Stimulated activated CD4-positive, alpha-beta T cell treated with anti-CD3 and anti-CD28 coated beads, Interleukin-1b, Interleukin-23, amount 100 ng/mL, for 48 hours (primary cell): ENCODE results near the gene PTBP3.
"Not testable (repeated sequence)": the region's sequence is repeated elsewhere in the genome, so short reads cannot be mapped to it uniquely, and the experiment has no call there.

Source experiments
- DNase-seq: peaks from one replicate; pipeline ENCODE4 v3.0.0-alpha.2; 2020

Gene PTBP3

DNA sequence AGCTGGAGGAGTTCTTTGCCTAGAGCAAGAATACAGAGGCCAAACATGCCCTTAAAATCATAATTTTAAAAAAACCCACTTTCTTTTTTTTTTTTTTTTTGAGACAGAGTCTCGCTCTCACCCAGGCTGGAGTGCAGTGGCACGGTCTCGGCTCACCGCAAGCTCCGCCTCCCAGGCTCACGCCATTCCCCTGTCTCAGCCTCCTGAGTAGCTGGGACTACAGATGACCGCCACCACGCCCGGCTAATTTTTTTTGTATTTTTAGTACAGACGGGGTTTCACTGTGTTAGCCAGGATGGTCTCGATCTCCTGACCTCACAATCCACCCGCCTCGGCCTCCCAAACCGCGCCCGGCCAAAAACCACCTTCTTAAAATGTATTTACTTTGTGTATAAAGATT, 66.3 kb downstream of the PTBP3 start:
- not testable (repeated sequence) for DNase-seq

DNA sequence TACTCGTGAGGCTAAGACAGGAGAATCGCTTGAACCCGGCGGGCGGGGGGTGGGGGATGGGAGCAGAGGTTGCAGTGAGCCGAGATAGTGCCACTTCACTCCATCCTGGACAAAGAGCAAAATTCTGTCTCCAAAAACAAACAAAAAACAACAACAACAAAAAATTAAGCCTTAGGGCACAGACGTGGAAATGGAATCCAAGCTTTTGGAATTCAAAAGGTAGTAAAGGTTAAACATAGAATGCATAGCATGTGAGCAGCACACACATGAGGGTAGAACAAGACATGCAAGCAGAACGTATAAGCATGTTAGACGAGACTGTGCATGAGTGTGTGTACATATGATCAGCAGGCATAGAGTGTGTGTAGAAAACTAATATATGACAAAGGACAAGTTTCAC, 68.0 kb downstream of the PTBP3 start:
- no peak for DNase-seq

DNA sequence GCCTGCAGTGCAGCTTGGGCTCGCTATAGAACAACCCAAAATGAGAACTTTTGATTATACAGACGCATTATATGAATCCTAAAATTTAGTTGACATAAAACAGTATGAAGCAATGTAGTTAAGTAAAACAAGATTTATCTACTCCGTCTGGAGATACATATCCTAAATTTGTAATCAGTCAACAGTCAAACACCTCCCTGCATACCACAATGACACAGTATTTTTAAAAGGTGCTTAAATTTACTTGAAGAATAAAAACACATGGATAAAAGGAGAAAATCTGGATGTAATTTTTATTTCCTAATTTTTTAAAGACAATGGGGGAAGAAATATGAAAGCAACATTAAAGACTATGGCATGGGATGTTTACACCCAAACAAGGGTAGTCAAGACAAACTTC, 70.8 kb downstream of the PTBP3 start:
- no peak for DNase-seq

DNA sequence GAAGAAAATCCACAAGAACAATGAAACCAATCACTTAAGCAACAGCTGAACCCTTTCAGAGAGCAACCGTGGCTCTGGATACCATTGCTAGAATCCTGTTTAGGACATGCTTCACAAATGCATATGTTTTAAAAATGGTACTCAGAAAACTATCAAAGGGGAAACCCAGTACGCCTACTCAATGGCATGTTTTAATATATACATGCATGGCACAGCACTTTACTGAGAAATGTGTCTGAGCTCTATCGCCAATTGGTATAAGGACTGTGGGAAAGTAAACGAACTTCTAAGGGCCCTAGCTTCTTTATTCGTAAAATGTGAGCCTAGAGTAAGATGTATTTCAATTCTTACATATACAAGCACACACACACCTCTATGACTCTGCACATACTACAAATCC, 72.3 kb downstream of the PTBP3 start:
- no peak for DNase-seq

DNA sequence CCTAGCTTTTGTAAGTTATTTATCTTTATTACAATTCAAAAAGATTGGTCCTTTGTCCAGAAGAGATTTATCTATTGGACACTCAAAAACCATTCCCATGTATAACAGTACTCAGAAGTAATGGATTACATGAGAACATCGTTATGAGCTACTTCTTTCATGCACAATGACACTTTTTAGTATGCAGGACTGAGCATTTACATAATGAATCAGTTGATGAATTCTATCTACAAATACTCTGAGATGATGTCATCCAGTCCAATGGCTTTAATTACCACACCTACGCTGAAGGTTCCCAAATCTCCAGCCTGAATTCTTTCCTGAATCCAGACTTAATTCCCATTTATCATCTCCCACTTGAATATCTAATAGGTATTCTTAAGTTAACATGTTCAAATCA, 75.3 kb downstream of the PTBP3 start:
- DNase-seq, result no peak

DNA sequence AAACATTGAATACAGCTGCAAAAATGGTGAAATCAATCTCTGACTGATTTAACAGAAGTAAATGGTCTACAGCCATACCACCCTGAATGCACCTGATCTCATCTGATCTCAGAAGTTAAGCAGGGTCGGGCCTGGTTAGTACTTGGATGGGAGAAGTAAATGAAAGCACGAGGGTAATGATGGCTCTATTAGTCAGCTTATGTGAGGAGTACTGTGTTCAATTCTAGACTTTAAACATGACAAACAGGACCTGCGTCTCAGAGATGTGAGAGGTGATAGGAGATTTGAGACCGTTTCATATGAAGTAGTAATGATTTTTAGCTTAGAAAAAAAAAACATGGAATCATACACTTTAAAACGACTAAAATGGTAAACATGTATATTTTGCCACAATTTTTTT, 81.2 kb downstream of the PTBP3 start:
- DNase-seq, result peak; percentile 11

DNA sequence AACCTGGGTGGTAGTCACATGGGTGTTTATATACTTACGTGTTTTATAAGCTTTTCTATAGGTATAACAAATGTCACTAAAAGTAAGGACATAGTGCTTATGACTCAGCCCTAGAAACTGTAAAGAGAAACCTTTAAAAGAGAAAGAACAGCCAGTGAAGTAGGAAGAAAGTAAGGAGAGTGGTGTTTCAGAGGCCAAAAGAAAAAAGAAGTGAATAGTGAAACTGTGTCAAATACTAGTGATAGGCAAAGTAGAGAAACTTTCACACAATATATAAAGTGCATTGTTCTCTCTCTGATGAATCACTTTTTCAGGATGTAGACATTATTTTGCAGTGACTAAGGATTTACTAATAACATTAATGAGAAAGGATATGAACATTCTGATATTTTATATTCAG, 84.1 kb downstream of the PTBP3 start:
- no peak for DNase-seq

DNA sequence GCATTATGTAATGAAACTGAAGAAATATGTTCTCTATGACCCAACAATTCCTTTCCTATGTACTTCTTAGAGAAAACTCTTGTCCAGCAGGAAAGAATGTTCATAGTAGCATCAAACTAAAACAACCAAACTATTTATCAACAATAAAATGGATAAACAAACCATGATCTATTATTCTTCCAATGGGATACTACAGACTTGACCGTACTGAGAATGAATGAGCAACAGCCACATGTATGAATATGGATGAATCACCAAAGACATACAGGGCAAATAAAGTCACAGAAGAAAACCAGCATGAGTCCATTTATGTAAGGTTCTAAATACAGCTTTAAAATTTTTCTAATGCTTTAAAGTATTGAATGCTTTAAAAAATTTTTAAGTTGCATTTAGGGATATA, 84.7 kb downstream of the PTBP3 start:
- no peak for DNase-seq

DNA sequence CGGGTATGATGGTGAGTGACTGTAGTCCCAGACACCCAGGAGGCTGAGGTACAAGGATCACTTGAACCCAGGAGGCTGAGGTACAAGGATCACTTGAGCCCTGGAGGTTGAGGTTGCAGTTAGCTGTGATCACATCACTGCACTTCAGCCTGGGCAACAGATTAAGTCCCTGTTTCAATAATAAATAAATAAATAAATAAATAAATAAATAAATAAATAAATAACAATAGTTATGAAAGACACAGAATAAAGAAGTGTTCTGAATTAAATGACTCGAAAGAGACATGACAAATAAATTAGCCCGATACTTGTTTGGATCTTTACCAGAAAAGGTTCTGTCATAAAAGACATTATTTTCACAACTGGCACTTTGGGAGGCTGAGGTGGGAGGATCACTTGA, 86.3 kb downstream of the PTBP3 start:
- no peak for DNase-seq

DNA sequence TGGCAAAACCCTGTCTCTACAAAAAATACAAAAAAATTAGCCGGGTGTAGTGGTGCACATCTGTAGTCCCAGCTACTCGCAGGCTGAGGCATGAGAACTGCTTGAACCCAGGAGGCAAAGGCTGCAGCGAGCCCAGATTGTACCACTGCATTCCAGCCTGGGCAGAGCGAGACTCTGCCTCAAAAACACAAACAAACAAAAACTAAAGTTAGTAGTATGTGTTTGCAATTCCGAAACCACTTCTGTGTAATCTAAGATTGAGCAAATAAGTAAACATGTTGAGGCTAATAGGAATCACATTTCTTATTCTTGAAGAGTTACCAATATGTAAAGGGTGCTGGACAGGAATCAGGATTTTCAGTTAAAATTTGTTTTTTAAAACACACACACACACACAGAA, 88.3 kb downstream of the PTBP3 start:
- no peak for DNase-seq

DNA sequence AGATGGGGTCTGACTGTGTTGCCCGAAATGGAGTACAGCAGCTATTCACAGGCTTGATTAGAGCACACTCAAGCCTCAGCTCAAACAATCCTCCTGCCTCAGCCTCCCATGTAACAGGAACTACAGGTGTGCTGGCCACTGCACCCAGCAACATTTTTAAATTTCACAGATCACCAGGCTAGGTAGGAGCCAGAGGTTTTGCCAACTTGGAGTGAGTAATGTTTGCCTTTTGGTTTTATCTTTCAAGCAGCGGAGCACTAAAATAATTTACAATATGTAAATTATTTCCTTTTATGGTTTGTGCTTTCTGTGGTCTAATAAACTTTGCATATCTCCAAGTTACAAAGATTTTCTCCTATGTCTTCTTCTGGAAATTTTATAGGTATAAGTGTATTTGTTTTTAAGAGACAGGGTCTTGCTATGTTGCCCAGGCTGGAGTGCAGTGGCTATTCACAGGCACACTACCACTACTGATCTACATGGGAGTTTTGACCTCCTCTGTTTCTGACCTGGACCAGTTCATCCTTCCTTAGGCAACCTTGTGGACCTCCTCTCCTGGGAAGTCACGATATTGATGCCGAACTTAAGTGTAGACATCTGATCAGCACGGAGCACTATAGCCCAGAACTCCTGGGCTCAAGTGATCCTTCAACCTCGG, 91.1 kb downstream of the PTBP3 start:
- DNase-seq, result no peak

DNA sequence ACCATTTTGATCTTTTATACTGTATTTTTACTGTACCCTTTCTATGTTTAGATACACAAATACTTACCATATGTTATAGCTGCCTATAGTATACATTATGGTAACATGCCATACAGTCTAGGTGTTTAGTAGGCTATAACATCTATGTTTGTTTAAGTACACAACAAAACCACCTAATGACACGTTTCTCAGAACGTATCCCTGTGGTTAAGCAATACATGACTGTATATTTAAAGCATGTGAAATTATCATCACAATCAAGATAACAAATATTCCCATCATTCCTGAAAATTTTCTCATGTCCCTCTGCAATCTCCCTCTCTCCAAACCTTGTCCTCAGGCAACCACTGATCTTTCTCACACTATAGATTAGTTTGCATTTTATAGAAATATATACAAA, 91.9 kb downstream of the PTBP3 start:
- DNase-seq, result no peak

DNA sequence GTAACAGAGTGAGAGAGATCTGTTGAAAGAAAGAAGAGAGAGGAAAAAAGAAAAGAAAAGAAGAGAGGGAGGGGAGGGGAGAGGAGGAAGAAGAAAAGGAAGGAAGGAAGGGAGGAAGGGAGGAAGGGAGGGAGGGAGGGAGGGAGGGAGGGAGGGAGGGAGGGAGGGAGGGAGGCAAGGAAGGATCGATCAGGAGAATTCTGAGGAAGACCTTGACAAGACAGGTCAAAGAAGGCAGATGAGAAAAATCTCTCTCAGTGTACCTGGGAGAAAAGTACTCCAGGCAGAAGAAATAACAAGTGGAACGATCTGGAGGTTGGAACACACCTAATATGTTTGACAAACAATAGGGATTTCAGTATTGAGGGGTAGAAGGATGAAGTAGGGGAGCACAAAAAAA, 93.7 kb downstream of the PTBP3 start:
- no peak for DNase-seq

DNA sequence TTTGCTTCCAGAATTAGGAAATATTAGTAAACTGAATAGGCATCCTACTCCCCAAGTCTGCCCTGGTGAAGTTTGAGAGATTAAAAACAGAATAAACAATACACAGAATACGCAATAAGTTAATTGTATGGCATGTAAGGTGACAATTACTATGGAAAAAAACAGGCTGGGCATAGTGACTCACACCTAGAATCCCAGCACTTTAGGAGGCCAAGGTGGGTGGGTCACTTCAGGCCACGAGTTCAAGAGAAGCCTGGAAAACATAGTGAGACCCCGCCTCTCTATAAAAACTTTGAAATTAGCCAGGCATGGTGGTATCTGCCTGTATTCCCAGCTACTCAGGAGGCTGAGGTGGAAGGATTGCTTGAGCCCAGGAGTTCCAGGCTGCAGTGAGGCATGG, 94.1 kb downstream of the PTBP3 start:
- no peak for DNase-seq

DNA sequence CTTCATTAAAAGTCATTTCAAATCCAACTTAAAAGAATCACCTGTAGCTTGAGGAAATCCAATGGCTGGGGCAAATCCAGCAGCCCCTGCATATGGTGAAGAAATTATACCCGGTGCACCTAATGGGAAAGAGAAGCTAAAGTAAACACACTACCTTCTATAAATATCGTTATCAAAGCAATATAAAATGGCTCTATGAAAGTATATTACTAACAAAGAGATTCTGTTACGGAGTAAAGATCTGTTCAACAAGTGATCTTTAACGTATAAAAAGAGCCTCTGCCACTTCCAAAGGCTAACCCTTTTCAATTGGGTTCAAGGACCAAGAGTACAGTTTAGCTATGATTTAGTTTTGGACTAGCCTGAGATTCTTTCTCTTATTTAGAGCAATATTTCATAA, 98.6 kb downstream of the PTBP3 start:
- no peak for DNase-seq

DNA sequence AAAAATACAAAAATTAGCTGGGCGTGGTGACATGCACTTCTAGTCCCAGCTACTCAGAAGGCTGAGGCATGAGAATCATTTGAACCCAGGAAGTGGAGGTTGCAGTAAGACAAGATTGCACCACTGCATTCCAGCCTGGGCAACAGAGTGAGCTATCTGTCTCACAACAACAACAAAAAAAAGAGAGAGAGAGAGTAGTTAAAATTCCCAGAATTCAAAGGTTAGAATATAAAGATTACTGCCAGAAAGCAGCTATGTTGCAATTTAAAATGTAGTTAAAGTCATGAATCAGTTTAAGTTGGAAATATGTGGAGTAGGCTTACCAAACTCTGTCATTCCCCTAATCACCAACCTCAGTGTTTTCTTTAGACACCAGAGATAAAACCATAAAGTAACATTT, 99.7 kb downstream of the PTBP3 start:
- DNase-seq, result no peak

DNA sequence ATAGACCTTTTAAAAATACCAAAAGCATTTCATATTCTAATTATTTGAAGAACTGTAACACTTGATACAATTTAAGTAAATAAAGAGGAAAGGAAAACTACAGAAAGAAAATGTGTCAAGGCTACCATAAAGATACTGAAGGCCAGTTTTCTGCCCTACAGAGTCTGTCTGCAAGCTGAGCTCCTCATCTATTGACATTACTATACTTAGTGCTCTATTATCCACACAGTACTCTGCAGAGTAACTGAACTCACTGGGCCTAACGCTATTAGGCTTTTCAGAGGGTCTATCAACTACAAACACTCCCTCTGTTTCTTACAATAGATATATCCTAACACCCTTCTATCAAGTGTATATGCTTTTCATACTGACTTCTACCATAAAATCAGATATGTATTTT, 101.2 kb downstream of the PTBP3 start:
- DNase-seq, result no peak

DNA sequence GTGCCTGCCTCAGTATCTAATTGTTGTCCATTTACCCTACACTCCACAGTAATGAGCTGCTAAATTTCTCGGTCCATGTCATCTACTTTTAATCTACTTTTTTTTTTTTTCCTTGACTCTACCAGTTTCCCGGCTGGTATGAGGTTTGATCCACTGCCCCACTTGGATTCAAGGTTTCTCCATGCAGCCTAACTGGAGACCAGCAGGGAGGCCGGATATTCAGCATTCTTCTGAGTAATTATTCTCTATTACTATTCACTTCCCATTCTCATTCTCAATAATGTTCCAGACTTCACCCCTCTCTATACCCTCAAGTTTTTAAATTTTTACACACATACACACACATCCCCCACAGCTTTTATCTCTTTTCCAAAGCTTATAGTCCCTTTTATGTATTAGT, 107.3 kb downstream of the PTBP3 start:
- DNase-seq, result no peak

DNA sequence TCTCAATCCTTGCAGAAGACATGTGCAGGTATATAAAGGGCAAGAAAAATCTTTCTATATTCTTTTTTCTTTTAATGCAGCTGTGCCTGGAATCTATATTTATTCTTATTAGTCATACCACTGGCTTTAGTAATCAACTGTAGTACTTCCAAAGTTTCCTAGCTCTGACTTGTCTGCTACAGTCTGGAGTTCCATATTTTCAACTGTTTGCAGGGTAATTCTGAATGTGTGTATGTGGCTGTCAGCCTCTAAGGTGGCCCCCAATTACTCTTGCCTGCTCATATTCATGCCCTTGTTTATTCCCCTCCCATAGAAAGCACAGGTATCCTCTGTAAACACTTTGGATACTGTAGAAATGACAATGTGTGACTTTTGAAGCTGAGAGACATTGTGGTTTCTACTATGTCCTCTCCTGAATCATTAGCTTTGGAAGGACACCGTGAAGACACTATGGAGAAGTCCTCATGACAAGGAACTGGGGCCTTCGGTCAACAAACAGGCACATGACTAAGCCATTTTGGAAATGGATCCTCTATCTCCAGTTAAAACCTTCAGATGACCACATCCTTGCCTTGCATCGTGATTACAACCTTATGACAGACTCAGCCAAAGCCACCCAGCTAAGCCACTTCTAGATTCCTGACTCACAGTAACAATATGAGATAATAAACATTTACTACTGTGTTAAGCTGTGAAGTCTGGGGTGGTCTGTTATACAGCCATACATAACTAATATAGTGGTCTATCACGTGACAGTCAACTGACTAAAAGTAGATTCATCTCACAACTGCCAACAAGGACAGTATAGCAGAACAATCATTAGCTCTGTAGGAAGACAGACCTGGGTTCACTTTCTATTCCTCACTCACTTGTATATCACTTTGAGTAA, 108.8 kb downstream of the PTBP3 start:
- no peak for DNase-seq

DNA sequence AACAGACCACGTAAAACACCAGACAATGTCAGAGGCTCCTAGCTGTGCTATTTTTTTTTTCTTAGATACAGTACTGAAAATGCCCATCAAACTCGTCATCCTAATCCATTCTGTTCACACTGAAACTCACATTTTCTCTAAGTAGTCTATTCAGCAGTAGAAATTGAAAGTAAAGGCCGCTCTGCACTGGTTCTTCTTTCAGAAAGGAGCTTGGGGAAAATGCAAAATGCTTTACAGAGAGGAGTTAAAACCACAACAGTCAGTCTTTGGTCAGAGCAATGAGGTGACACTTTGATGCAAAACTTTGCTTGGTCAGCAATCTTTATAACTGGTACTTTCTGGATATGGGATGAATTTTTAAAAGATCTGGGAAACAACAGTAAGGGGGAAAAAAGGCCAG, 114.5 kb downstream of the PTBP3 start:
- DNase-seq, result no peak

DNA sequence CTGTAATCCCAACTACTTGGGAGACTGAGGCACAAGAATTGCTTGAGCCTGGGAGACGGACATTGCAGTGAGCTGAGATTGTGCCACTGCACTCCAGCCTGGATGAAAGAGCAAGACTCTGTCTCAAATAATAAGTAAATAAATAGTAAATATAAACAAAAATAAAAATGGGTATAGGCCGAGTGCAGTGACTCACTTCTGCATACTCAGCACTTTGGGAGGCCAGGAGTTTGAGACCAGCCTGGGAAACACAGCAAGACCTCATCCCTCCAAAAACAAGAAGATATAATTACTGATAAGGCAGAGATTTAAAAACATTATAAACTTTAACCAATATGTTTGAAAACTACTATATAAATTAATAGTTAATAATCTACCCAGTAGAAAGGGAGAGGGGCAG, 120.5 kb downstream of the PTBP3 start:
- no peak for DNase-seq

DNA sequence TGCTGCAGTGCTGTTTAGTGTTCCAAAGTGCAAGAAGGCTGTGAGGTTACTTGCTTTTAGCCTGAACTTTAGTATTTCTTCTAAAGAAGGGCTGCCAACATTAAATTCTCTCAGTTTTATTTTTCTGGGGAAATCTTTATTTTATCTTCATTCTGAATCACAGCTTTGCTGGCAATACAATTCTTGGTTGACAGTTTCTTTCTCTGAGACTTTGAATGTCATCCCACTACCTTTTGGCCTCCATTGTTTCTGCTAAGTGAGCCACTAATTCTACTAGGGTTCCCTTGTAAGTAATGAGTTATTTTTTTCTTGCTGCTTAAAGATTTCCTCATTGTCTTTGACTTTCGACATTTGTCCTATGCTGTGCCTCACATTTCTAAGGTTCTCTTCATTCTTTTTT, 126.0 kb downstream of the PTBP3 start:
- no peak for DNase-seq

DNA sequence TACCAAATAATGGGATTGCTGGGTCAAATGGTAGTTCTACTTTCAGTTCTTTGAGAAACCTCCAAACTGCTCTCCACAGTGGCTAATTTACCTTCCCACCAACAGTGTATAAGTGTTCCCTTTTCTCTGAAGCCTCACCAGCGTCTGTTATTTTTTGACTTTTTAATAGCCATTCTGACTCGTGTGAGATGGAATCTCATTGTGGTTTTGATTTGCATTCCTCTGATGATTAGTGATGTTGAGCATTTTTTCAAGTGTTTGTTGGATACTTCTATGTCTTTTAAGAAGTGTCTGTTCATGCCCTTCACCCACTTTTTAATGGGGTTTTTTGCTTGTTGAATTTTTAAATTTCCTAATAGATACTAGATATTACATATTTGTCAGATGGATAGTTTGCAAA, 129.9 kb downstream of the PTBP3 start:
- no peak for DNase-seq

DNA sequence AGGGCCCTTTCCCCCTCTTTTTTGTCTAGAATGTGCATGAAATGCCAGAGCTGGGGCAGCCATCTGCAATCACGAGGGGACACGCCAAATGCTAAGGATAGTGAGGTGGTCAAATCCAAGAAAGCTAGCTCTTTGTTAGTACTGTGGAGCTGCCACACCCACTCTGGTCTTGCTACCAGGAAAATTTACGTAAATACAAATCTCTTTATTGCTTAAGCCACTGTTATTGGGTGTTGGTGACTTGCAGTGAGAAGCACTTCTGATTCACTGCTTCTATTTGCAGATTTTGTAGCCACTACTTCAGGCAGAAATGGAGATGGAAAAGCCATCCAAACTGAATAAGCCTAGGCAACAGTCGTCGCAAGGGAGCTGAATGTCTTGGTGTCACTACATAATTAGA, 132.7 kb downstream of the PTBP3 start:
- DNase-seq, result no peak

DNA sequence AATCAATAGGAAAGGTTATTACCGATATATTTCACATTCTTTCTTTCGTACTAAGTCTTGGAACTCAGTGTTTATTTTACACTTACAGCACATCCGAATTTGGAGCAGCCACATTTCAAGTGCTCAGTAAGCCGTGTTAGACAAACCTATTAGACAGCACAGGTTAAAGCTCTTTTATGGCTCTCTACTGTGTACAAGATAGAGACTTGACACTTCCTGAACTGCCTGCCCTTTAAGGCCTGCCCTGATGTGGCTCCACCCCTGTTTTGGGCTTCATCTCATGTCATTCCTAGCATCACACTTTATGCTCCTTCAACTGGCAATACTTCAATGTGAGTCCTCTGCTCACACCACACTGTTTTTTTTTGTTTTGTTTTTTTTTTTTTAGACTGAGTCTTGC, 134.8 kb downstream of the PTBP3 start:
- no peak for DNase-seq
